Heart left ventricle (tissue), 13 donors: ENCODE results near the gene SERPINB8.

Experiments used
- POLR2A ChIP-seq, 2 donors: fragments of 450-650 bp; IDR thresholded peaks; one replicate each; pipeline ENCODE4 v1.6.1; 2017; ENCODE audit warnings: antibody characterized with exemption in 2 of 2, mild to moderate bottlenecking in 2 of 2, moderate library complexity in 2 of 2
- TF ChIP-seq, protein P1 (sequence below), 12 donors: fragments of 200-600 bp; sonication (generic) in 4 of 12; IDR thresholded peaks; one replicate each; pipeline versions ENCODE4 v1.5.0 to v1.8.0; 2018 to 2022; ENCODE audit warnings: antibody characterized with exemption in 12 of 12, mild to moderate bottlenecking in 5 of 12
- donor health status: ischemic (EF 13 %, LVEDD 7.1; RV severe dilation, severe dysfunction).
- donor health status: DM: no; HTN: yes; CAD: no.
- donor health status: DM: no; HTN: no; CAD: no.
- donor health status: ischemic (EF 25% LVEDD 6.9; RV normal size, moderate dysfunction).
- donor health status: ischemic (EF 25% LVEDD 5.7; RV mildly dilated, moderate dysfunction).
- donor health status: ischemic (EF 35%, LVEDD 5.7; RV mildly dilated, moderate dysfunction).
- donor health status: nonischemic (EF 11% LVEDD 7.7; RV severe dilation, severe dysfunction).
- donor health status: DM: yes; HTN: yes; CAD: no.
- donor health status: PGD.
- donor health status: ischemic (EF 29% LVEDD 5.4; RV normal size, mild dysfunction).
- donor health status: nonischemic (EF 23%, LVEDD 6.1; RV moderate dilation, normal function).

DNA sequence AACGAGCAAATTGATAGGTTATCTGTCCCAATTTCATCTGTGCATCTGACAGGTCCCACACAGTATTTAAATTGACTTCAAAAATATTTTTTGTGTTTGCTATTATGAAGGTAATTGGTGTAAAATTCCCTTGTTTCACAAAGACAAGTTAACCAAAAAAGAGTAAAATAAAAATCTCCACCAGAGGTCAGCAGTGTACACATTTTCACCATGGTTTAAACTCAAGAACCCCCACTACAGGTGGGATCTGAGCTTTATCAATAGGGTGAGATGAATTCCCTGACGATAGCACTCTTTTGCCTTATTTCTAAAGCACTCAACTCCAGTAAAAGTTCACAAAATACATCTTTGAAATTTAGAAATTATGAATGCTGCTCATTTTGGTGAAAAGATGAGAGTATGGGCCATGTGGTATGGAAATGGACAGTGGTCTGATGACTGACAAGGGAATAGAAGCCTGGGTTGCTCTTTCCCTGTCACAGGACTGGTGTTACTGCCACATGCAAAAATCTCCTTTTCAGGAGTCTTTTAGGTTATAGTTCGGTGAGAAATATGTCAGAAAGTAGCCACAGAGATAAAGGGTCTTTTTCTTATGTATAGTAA, 68.0 kb downstream of the SERPINB8 start:
- no peak for TF ChIP-seq POLR2A (IDR thresholded peaks at IDR 0.05)
- TF ChIP-seq, protein P1, sequence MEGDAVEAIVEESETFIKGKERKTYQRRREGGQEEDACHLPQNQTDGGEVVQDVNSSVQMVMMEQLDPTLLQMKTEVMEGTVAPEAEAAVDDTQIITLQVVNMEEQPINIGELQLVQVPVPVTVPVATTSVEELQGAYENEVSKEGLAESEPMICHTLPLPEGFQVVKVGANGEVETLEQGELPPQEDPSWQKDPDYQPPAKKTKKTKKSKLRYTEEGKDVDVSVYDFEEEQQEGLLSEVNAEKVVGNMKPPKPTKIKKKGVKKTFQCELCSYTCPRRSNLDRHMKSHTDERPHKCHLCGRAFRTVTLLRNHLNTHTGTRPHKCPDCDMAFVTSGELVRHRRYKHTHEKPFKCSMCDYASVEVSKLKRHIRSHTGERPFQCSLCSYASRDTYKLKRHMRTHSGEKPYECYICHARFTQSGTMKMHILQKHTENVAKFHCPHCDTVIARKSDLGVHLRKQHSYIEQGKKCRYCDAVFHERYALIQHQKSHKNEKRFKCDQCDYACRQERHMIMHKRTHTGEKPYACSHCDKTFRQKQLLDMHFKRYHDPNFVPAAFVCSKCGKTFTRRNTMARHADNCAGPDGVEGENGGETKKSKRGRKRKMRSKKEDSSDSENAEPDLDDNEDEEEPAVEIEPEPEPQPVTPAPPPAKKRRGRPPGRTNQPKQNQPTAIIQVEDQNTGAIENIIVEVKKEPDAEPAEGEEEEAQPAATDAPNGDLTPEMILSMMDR (IDR thresholded peaks at IDR 0.05), result peak; percentile 32 to 68 (median 56)
